A549 (cell line): ENCODE results near the gene CHRNA1. TPM values are rescaled to one million over a fixed set of nuclear protein-coding genes. Genes with fewer than 3 reads are reported as not detected.

Source experiments
- ATAC-seq, 2 experiments: fragments of 200-7000 bp in 1 of 2; fragments of >200 bp in 1 of 2; cut with Nextera tagmentation in 1 of 2; cut with Tn5 transposase in 1 of 2; 3 replicates each; pipeline versions ENCODE4 v1.8.0 to v1.9.1; 2018 to 2020; ENCODE audit warnings: mild to moderate bottlenecking in 1 of 2, moderate library complexity in 1 of 2
- CTCF ChIA-PET: fragments of 300-600 bp; sonication (Branson Sonifier 250); formaldehyde crosslinking; extraction: SDS; loops from one replicate; lab custom pipeline; 2021; ENCODE audit warnings: antibody characterized with exemption, inconsistent platforms; lab: Yijun Ruan, JAX
- POLR2A ChIA-PET: fragments of 350-600 bp; formaldehyde crosslinking; extraction: SDS; loops from one replicate; lab custom pipeline; 2021; ENCODE audit warnings: antibody characterized with exemption, inconsistent platforms; lab: Yijun Ruan, JAX
- DNase-seq, 2 experiments: peaks; one replicate each; pipeline versions ENCODE4 v3.0.0 to v3.0.0-alpha.2; 2011 to 2016; ENCODE audit warnings: low read depth in 1 of 2, low spot score in 1 of 2
- FAIRE-seq: peaks from 2 replicates; lab custom pipeline; 2011; peaks lifted over from hg19 to GRCh38; lab: Jason Lieb, UNC
- H3K27ac ChIP-seq, 2 experiments: fragments of >200 bp; sonication (Bioruptor Twin); formaldehyde crosslinking; 3 replicates each; pipeline ENCODE4 v1.5.1; 2016 to 2017
- H3K4me1 ChIP-seq: fragments of >200 bp; sonication (Bioruptor Twin); formaldehyde crosslinking; 3 replicates; pipeline ENCODE4 v1.6.1; 2016
- H3K4me2 ChIP-seq: fragments of >200 bp; sonication (Bioruptor Twin); formaldehyde crosslinking; 3 replicates; pipeline ENCODE4 v1.6.1; 2016
- H3K4me3 ChIP-seq: fragments of >200 bp; sonication (Bioruptor Twin); formaldehyde crosslinking; 3 replicates; pipeline ENCODE4 v1.5.1; 2016
- H3K9me3 ChIP-seq: fragments of >200 bp; sonication (Bioruptor Twin); formaldehyde crosslinking; 3 replicates; pipeline ENCODE4 v1.6.1; 2016
- BCL3 ChIP-seq: fragments of >200 bp; sonication (Bioruptor Twin); formaldehyde crosslinking; IDR thresholded peaks from 3 replicates; pipeline ENCODE4 v1.6.1; 2016
- CBX2 ChIP-seq: fragments of 200-600 bp; sonication (generic); IDR thresholded peaks from 2 replicates; pipeline ENCODE4 v1.6.1; 2016; ENCODE audit warnings: low read depth, mild to moderate bottlenecking, borderline replicate concordance
- CEBPB ChIP-seq, 2 experiments: fragments of >200 bp in 1 of 2; sonication (Bioruptor Twin) in 1 of 2; formaldehyde crosslinking in 1 of 2; IDR thresholded peaks; 2 replicates each; pipeline ENCODE4 v1.6.1; 2012 to 2016
- ELK1 ChIP-seq: fragments of 150-350 bp; IDR thresholded peaks from 2 replicates; pipeline ENCODE4 v1.6.1; 2014; ENCODE audit warnings: low read depth, mild to moderate bottlenecking, low read length
- HOXB5 ChIP-seq: fragments of 250-450 bp; sonication (Bioruptor Pico); IDR thresholded peaks from 2 replicates; pipeline ENCODE4 v1.5.0; 2020; ENCODE audit warnings: mild to moderate bottlenecking, moderate library complexity
- JUN ChIP-seq, 2 experiments: fragments of >200 bp; sonication (Bioruptor Twin); formaldehyde crosslinking; IDR thresholded peaks; 2 replicates in 1 of 2; 3 replicates in 1 of 2; pipeline ENCODE4 v1.6.1; 2016 to 2017
- JUNB ChIP-seq: fragments of >200 bp; sonication (Bioruptor Twin); formaldehyde crosslinking; IDR thresholded peaks from 2 replicates; pipeline ENCODE4 v1.6.1; 2016
- NPAS2 ChIP-seq: fragments of 250-450 bp; sonication (Bioruptor Pico); IDR thresholded peaks from 2 replicates; pipeline ENCODE4 v1.8.0; 2022; ENCODE audit warnings: mild to moderate bottlenecking, moderate library complexity, borderline replicate concordance
- NR3C1 ChIP-seq: fragments of >200 bp; sonication (Bioruptor Twin); formaldehyde crosslinking; IDR thresholded peaks from 3 replicates; pipeline ENCODE4 v1.6.1; 2017
- PHF8 ChIP-seq: fragments of 200-600 bp; sonication (generic); IDR thresholded peaks from 2 replicates; pipeline ENCODE4 v1.6.1; 2016; ENCODE audit warnings: low read depth, mild to moderate bottlenecking, antibody characterized with exemption, moderate library complexity, borderline replicate concordance
- POLR2A ChIP-seq: IDR thresholded peaks from 2 replicates; pipeline ENCODE4 v1.6.1; 2012; ENCODE audit warnings: mild to moderate bottlenecking, low read length
- RAD21 ChIP-seq, 2 experiments: fragments of >200 bp in 1 of 2; sonication (Bioruptor Twin) in 1 of 2; formaldehyde crosslinking in 1 of 2; IDR thresholded peaks in 1 of 2; conservative IDR thresholded peaks in 1 of 2; 2 replicates in 1 of 2; 3 replicates in 1 of 2; pipeline ENCODE4 v1.6.1; 2012 to 2018; ENCODE audit warnings: inconsistent platforms in 1 of 2
- RARB ChIP-seq: fragments of 250-450 bp; sonication (Bioruptor Pico); IDR thresholded peaks from 2 replicates; pipeline ENCODE4 v1.8.0; 2021; ENCODE audit warnings: mild to moderate bottlenecking, moderate library complexity
- RCOR1 ChIP-seq: fragments of 150-350 bp; IDR thresholded peaks from 2 replicates; pipeline ENCODE4 v1.6.1; 2014; ENCODE audit warnings: antibody characterized with exemption, low read length, low read depth
- RNF2 ChIP-seq: fragments of 200-600 bp; sonication (generic); IDR thresholded peaks from 2 replicates; pipeline ENCODE4 v1.6.1; 2016; ENCODE audit warnings: low read depth, mild to moderate bottlenecking, antibody characterized with exemption, moderate library complexity, borderline replicate concordance
- SMC3 ChIP-seq: fragments of >200 bp; sonication (Bioruptor Twin); formaldehyde crosslinking; IDR thresholded peaks from 3 replicates; pipeline ENCODE4 v1.6.1; 2018; ENCODE audit warnings: inconsistent platforms
- SREBF2 ChIP-seq: fragments of 450-650 bp; IDR thresholded peaks from 2 replicates; pipeline ENCODE4 v1.6.1; 2014; ENCODE audit warnings: mild to moderate bottlenecking, moderate library complexity
- TFCP2L1 ChIP-seq: fragments of 250-450 bp; sonication (Bioruptor Pico); IDR thresholded peaks from 2 replicates; pipeline ENCODE4 v1.5.0; 2021; ENCODE audit warnings: mild to moderate bottlenecking
- USF2 ChIP-seq: fragments of 450-650 bp; IDR thresholded peaks from 2 replicates; pipeline ENCODE4 v1.6.1; 2014; ENCODE audit warnings: antibody characterized with exemption
- ZFP36 ChIP-seq: fragments of 450-650 bp; IDR thresholded peaks from 2 replicates; pipeline ENCODE4 v1.6.1; 2014; ENCODE audit warnings: borderline replicate concordance; ENCODE audit not compliant: partially characterized antibody
- WGBS: methylation state at CpG from one replicate; pipeline ENCODE4 v1.1.6; 2017; ENCODE audit errors: missing lambda C conversion rate; 5-methylcytosine and 5-hydroxymethylcytosine counted together
- polyA plus RNA-seq, 4 experiments: library from polyadenylated mRNA; depleted of rRNA in 3 of 4; stranded (reverse); fragments of >200 nt; fragmentation: RNase III in 1 of 4; extraction: RNeasy Plus Mini Kit Qiagen cat#74134 plus additional on column Dnase treatment in 1 of 4; gene quantifications; 2 replicates in 3 of 4; 3 replicates in 1 of 4; pipeline ENCODE4 v1.2.3, GENCODE V29; 2011 to 2017
- TF ChIP-seq, protein P1 (sequence below): fragments of >200 bp; sonication (Bioruptor Twin); formaldehyde crosslinking; IDR thresholded peaks from 2 replicates; pipeline ENCODE4 v1.6.1; 2016
- TF ChIP-seq, protein P2 (sequence below): IDR thresholded peaks from 2 replicates; pipeline ENCODE4 v1.6.1; 2012; ENCODE audit warnings: low read depth, borderline replicate concordance
- TF ChIP-seq, protein P3 (sequence below): fragments of 250-450 bp; sonication (Bioruptor Pico); IDR thresholded peaks from 2 replicates; pipeline ENCODE4 v1.5.0; 2021; ENCODE audit warnings: mild to moderate bottlenecking, moderate library complexity, borderline replicate concordance
- TF ChIP-seq, protein P4 (sequence below): IDR thresholded peaks from 2 replicates; pipeline ENCODE4 v1.6.1; 2012

The CHRNA1 gene
- polyA plus RNA-seq, 2 of the 4 experiments (the other 2 are of a cell fraction): not detected

- no peak for FAIRE-seq
- H3K4me2 ChIP-seq: no peak overlapping the region
- 60% methylated on average over 2 of the region's 2 CpGs for WGBS
- H3K4me3 ChIP-seq: no peak overlapping the region
- H3K27ac ChIP-seq: no peak overlapping the region
- H3K9me3 ChIP-seq: no peaks in the 10 kb centered on the region
- no peak for ATAC-seq
- H3K4me1 ChIP-seq: peaks cover 7% of the 10 kb centered on the region
- CTCF ChIA-PET: interaction anchor here (0.5 to 10.8 kb wide), 11 partner anchors 8 to 272 kb away, joined by 3 to 274 read pairs (median 16); partner anchors contain the start of genes CHN1 and CHRNA1
- POLR2A ChIA-PET: no interaction called here
- DNase-seq: no peak
- no peak for TF ChIP-seq CBX2
- TF ChIP-seq TFCP2L1 (CRISPR knock-in tag): no peak
- TF ChIP-seq USF2: no peak
- no peak for TF ChIP-seq JUN (IDR thresholded peaks at IDR 0.05)
- TF ChIP-seq RARB: no peak
- no peak for TF ChIP-seq NR3C1
- TF ChIP-seq ZFP36: no peak
- TF ChIP-seq RCOR1: no peak
- TF ChIP-seq PHF8: no peak
- no peak for TF ChIP-seq HOXB5
- TF ChIP-seq, protein P1, sequence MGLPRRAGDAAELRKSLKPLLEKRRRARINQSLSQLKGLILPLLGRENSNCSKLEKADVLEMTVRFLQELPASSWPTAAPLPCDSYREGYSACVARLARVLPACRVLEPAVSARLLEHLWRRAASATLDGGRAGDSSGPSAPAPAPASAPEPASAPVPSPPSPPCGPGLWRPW: no peak
- TF ChIP-seq ELK1: no peak
- TF ChIP-seq JUNB: no peak
- no peak for TF ChIP-seq SREBF2
- no peak for TF ChIP-seq RNF2
- TF ChIP-seq NPAS2 (CRISPR knock-in tag): no peak
Measured at GRCh38 chr2:174773215-174773614, 8.9 kb upstream of the CHRNA1 start.

DNA sequence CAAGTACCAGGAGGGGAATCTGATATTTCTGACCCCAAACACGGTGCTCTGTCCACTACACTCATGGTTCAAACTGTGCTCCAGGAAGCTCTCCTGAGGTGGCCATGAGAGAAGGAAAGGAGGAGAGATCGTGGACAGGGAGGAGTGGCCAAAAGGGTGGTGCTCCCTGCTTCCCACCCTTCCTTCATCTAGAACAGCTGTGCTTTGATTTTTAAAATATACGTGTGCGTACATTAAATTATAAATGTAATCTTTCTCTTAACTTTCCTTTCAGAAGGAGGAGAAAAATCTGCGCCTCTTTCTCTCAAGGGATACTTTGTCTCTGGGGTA, 8.2 kb upstream of the CHRNA1 start:
- no peak; a peak in 1 of 6 replicates for ATAC-seq
- WGBS: 87% methylated on average over 5 of the region's 5 CpGs

More for the DNA sequence above, 8.2 kb upstream of the CHRNA1 start:
- no peak for DNase-seq
- TF ChIP-seq BCL3: no peak
- no peak for TF ChIP-seq JUN (IDR thresholded peaks at IDR 0.05)
- TF ChIP-seq PHF8: no peak
- TF ChIP-seq, protein P2, sequence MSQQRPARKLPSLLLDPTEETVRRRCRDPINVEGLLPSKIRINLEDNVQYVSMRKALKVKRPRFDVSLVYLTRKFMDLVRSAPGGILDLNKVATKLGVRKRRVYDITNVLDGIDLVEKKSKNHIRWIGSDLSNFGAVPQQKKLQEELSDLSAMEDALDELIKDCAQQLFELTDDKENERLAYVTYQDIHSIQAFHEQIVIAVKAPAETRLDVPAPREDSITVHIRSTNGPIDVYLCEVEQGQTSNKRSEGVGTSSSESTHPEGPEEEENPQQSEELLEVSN: no peak
- TF ChIP-seq CEBPB (IDR thresholded peaks at IDR 0.05): no peak
- TF ChIP-seq, protein P3, sequence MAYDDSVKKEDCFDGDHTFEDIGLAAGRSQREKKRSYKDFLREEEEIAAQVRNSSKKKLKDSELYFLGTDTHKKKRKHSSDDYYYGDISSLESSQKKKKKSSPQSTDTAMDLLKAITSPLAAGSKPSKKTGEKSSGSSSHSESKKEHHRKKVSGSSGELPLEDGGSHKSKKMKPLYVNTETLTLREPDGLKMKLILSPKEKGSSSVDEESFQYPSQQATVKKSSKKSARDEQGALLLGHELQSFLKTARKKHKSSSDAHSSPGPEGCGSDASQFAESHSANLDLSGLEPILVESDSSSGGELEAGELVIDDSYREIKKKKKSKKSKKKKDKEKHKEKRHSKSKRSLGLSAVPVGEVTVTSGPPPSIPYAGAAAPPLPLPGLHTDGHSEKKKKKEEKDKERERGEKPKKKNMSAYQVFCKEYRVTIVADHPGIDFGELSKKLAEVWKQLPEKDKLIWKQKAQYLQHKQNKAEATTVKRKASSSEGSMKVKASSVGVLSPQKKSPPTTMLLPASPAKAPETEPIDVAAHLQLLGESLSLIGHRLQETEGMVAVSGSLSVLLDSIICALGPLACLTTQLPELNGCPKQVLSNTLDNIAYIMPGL (CRISPR knock-in tag): no peak
- TF ChIP-seq TFCP2L1 (CRISPR knock-in tag): no peak
- TF ChIP-seq, protein P4, sequence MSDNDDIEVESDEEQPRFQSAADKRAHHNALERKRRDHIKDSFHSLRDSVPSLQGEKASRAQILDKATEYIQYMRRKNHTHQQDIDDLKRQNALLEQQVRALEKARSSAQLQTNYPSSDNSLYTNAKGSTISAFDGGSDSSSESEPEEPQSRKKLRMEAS: no peak
- TF ChIP-seq POLR2A: no peak
- no peak for TF ChIP-seq SMC3
- TF ChIP-seq RAD21 (conservative IDR thresholded peaks at IDR 0.05 in 1 of 2, IDR thresholded peaks at IDR 0.05 in 1 of 2): no peak
- no peak overlapping the region for H3K4me3 ChIP-seq
- no peak for FAIRE-seq
- ChIA-PET CTCF (interaction anchor here (0.5 to 10.8 kb wide), 41 partner anchors 8 to 510 kb away, joined by 3 to 274 read pairs (median 7); partner anchors contain the start of genes CHN1 and CHRNA1), POLR2A (interaction anchor here (1.9 kb wide), 1 partner anchor 200 kb away, joined by 6 read pairs; no protein-coding TSS in a partner anchor)
- H3K4me1 ChIP-seq: peaks cover 7% of the 10 kb centered on the region
- H3K4me2 ChIP-seq: peak overlapping the region; percentile 73; the same call in 2 of the 3 replicates
- H3K9me3 ChIP-seq: no peaks in the 10 kb centered on the region
- peak overlapping the region in 1 of 2 experiments; percentile 77; a peak in 3 of 6 replicates for H3K27ac ChIP-seq
